Choroid plexus epithelial cell (primary cell): ENCODE data around the gene CAMKV.
"Not testable (repeated sequence)": the region's sequence is repeated elsewhere in the genome, so short reads cannot be mapped to it uniquely, and the experiment has no call there.

Source experiments
- DNase-seq: peaks from one replicate; pipeline ENCODE4 v3.0.0-alpha.2; 2010; ENCODE audit warnings: low read depth
- H3K4me3 ChIP-seq: 2 replicates; pipeline ENCODE4 v1.5.1; 2011; ENCODE audit warnings: low read depth, mild to moderate bottlenecking, control low read depth, low read length, moderate library complexity
- CTCF ChIP-seq: conservative IDR thresholded peaks from 2 replicates; pipeline ENCODE4 v1.5.1; 2011; ENCODE audit warnings: low read depth, mild to moderate bottlenecking, control low read depth, inconsistent platforms, low read length, moderate library complexity

Gene CAMKV, protein sequence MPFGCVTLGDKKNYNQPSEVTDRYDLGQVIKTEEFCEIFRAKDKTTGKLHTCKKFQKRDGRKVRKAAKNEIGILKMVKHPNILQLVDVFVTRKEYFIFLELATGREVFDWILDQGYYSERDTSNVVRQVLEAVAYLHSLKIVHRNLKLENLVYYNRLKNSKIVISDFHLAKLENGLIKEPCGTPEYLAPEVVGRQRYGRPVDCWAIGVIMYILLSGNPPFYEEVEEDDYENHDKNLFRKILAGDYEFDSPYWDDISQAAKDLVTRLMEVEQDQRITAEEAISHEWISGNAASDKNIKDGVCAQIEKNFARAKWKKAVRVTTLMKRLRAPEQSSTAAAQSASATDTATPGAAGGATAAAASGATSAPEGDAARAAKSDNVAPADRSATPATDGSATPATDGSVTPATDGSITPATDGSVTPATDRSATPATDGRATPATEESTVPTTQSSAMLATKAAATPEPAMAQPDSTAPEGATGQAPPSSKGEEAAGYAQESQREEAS

DNA sequence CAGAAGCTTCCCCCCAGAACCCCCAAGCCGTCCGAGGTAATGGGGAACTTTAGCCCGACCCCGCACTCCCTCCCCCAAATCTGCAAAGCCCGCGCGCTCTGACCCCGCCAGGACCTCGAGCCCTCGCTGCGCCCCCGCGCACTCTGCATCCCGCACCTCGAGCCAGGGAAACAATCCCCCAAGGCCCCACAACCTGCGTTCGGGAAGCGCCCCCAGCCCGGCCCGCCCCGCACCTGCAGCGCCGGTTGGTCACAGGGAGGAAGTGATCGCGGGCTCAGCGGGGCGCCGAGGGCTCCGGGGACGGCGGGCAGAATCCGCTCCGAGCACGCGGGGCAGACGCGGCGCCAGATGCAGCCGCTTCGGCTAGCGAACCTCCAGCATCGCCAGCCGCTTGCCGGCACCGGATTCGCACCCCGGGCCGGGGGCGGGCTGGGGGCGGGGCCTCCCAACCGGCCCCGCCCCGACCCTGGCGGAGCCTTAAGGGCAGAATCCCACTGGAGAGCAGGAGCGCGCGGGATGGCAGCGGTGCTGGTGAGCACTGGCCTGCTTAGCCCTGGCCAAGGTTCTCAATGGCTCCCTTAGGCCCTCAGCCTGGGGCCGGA is at the start of gene CAMKV:
Gene CAMKV (minus strand): TSS at position 382 of the 602 bp plus-strand sequence. CDS start 7,518 bp downstream, outside the sequence.
- H3K4me3 ChIP-seq: peak within 1 kb of the TSS; percentile 20
- no peak for TF ChIP-seq CTCF
- no peak for DNase-seq

GRCh38 chr3:49917806-49918590 is 48.3 kb upstream of the CAMKV start:
- not testable (repeated sequence) for DNase-seq, H3K4me3 ChIP-seq

- DNase-seq: peak; percentile 31
- no peak overlapping the region for H3K4me3 ChIP-seq
- no peak for TF ChIP-seq CTCF
Observed at GRCh38 chr3:49916686-49917085, 47.0 kb upstream of the CAMKV start.

DNA sequence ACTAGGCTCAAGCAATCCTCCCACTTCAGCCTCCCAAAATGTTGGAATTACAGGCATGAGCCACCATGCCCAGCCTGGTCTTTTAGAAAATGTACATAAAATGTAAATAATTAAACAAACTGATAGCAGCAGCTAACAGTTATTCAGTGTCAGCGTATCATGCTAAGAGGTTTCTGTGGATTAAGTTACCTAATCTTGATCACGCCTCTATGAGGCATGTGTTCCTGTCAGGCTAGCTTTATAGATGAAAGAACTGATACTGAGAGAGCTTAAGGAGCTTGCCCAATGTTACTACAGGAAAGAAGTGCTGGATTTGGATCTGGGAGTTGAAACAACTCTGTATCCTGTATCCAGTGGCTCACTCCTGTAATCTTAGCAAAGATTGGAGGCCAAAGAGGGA is 45.2 kb upstream of the CAMKV start:
- H3K4me3 ChIP-seq: no peak overlapping the region
- TF ChIP-seq CTCF: no peak
- DNase-seq: no peak

DNA sequence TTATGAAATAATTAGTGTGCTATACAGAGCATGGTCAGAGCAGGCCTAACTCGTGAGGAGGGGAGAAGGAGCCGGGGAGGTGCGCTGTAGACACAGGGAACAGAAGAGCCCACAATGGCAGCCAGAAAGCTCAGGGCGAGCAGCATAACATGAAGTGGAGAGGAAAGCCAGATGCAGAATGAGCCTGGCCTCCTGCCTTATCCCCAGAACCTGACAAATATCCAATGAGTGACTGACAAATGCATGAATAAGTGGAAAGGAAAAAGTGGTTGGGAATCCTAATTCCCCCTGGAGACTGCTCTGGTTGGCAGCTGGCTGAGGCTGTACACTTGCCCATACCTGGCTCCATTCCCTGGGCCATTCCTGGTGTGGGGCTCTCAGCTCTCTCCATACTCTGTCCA is 43.2 kb upstream of the CAMKV start:
- no peak overlapping the region for H3K4me3 ChIP-seq
- no peak for TF ChIP-seq CTCF
- no peak for DNase-seq

GRCh38 chr3:49911611-49912010 is 41.9 kb upstream of the CAMKV start:
- H3K4me3 ChIP-seq: no peak overlapping the region
- DNase-seq: no peak
- no peak for TF ChIP-seq CTCF

DNA sequence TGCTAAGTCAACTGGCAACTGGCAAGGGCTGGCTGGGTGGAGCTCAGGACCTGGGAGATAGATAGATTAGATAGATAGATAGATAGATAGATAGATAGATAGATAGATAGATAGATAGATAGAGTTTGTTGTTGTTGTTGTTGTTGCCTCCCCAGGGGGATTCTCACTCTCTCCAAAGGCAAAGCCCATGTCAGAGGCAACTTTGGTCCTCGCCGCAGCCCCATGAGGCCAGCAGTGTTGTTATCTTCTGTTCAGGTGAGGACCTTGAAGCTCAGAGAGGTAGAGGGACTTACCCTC is 41.4 kb upstream of the CAMKV start:
- no peak overlapping the region for H3K4me3 ChIP-seq
- DNase-seq: no peak

More for the DNA sequence above, 41.4 kb upstream of the CAMKV start:
- no peak for TF ChIP-seq CTCF
